Mucosa of rectum (tissue), 2 donors: ENCODE measurements around the gene CD24.

ENCODE experiments used
- H3K27ac ChIP-seq, 2 donors: one replicate each; pipeline ENCODE4 v1.7.0; 2013; ENCODE audit warnings: inconsistent platforms in 2 of 2, low read depth in 2 of 2, low read length in 2 of 2
- H3K27me3 ChIP-seq, 2 donors: one replicate each; pipeline ENCODE4 v1.7.0; 2013; ENCODE audit warnings: low read length in 2 of 2; ENCODE audit not compliant: control insufficient read depth in 2 of 2, insufficient read depth in 2 of 2
- H3K36me3 ChIP-seq, 2 donors: one replicate each; pipeline ENCODE4 v1.7.0; 2013; ENCODE audit warnings: low read length in 2 of 2; ENCODE audit not compliant: control insufficient read depth in 2 of 2, insufficient read depth in 2 of 2
- H3K4me1 ChIP-seq, 2 donors: one replicate each; pipeline ENCODE4 v1.7.0; 2013; ENCODE audit warnings: low read length in 2 of 2, mild to moderate bottlenecking in 1 of 2; ENCODE audit not compliant: control insufficient read depth in 2 of 2, insufficient read depth in 2 of 2
- H3K4me3 ChIP-seq, 2 donors: one replicate each; pipeline ENCODE4 v1.7.0; 2013; ENCODE audit warnings: low read length in 2 of 2
- H3K9ac ChIP-seq, 2 donors: one replicate each; pipeline ENCODE4 v1.7.0; 2013; ENCODE audit warnings: low read length in 2 of 2, low read depth in 1 of 2, mild to moderate bottlenecking in 1 of 2
- H3K9me3 ChIP-seq, 2 donors: one replicate each; pipeline ENCODE4 v1.7.0; 2013; ENCODE audit warnings: low read length in 2 of 2; ENCODE audit not compliant: control insufficient read depth in 2 of 2
- donor health status: healthy.
- donor health status: Normal muscosa, but diverticular disease.

CD24 gene

DNA sequence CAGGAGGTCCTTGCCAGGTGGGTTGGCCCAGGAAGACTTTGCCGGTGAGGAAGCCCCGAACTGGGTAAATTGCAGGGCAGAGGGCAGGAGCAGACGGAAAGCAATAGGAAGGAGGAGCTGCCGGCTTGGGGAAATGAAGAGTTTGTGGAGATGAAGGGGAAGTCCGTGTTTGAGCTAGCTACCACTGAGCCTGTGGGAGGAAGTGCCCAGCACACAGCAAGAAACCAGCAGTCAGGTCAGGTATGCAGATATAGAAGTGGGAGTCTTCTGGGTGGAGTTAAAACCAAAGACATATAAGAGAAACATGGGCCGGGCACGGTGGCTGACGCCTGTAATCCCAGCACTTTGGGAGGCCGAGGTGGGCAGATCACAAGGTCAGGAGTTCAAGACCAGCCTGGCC is 34.7 kb downstream of the CD24 start:
- Histone ChIP-seq H3K9me3 (no peaks in the 10 kb centered on the region), H3K27me3 (no peaks in the 10 kb centered on the region), H3K4me3 (no peak overlapping the region), H3K36me3 (no peaks in the 10 kb centered on the region), H3K4me1 (no peaks in the 10 kb centered on the region), H3K27ac (no peak overlapping the region), H3K9ac (no peak overlapping the region)

DNA sequence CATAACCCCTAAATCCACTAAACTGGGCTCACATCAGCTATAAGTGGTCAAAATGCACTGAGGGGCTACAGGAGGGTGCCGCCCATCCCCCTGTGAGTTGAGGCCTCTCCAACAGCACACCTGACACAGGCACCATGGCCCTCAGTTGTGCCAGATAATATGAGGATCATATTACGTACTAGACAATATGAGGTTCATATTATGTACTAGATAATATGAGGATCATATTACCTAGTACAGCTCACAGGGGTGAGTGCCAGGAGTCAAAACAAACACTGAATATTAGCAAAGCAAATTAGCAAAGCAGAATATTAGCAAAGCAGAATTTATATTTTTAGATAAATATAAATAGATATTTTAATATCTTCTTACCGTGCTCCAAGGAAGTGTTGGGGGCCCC is 35.3 kb downstream of the CD24 start:
- Histone ChIP-seq H3K36me3 (no peaks in the 10 kb centered on the region), H3K27ac (no peak overlapping the region), H3K4me1 (no peaks in the 10 kb centered on the region), H3K4me3 (no peak overlapping the region), H3K9ac (no peak overlapping the region), H3K9me3 (no peaks in the 10 kb centered on the region), H3K27me3 (no peaks in the 10 kb centered on the region)

GRCh38 chr6:106927531-106928398 is 46.8 kb downstream of the CD24 start:
- Histone ChIP-seq H3K27me3 (no peaks in the 10 kb centered on the region), H3K9ac (no peak overlapping the region), H3K9me3 (no peaks in the 10 kb centered on the region), H3K4me1 (peaks cover 0 to 4% of the 10 kb centered on the region in 2 donors), H3K4me3 (no peak overlapping the region), H3K27ac (no peak overlapping the region), H3K36me3 (no peaks in the 10 kb centered on the region)

GRCh38 chr6:106925948-106926347 is 48.6 kb downstream of the CD24 start:
- Histone ChIP-seq H3K9ac (no peak overlapping the region), H3K27ac (no peak overlapping the region), H3K9me3 (no peaks in the 10 kb centered on the region), H3K27me3 (no peaks in the 10 kb centered on the region), H3K4me3 (no peak overlapping the region), H3K4me1 (peaks cover 0 to 4% of the 10 kb centered on the region in 2 donors), H3K36me3 (no peaks in the 10 kb centered on the region)

DNA sequence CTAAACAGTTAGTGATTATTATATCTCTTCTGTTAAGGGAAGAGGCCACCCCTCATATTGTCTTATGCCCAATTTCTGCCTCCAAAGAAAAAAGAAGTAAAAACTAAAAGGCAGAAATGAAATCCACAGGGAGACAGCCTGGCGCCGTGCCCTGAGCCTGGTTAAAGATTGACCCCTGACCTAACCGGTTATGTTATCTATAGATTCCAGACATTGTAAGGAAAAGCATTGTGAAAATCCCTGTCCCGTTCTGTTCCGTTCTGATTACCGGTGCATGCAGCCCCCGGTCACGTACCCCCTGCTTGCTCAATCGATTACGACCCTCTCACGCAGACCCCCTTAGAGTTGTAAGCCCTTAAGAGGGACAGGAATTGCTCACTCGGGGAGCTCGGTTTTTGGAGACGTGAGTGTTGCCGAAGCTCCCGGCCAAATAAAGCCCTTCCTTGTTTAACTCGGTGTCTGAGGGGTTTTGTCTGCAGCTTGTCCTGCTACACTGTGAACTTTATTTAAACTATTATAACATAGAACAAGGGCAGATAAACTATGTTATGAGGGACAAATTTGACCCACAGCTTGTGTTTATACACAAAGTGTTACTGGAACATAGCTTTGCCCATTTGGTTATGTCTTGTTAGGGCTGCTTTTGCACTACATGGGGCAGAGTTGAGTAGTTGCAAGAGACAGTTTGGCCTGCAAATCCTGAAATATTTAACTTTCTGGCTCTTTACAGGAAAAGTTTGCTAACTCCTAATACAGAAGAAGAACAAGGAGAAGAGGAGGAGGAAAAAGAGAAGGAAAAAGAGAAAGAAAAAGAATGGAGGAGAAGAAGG is 49.6 kb downstream of the CD24 start:
- peaks cover 0 to 4% of the 10 kb centered on the region in 2 donors for H3K4me1 ChIP-seq
- peak overlapping the region; percentile 56 for H3K4me3 ChIP-seq
- no peaks in the 10 kb centered on the region for H3K36me3 ChIP-seq
- peak overlapping the region in 1 of 2 donors; percentile 40 for H3K9ac ChIP-seq
- no peaks in the 10 kb centered on the region for H3K27me3 ChIP-seq
- H3K27ac ChIP-seq: peak overlapping the region; percentile 45 to 53
- no peaks in the 10 kb centered on the region for H3K9me3 ChIP-seq

DNA sequence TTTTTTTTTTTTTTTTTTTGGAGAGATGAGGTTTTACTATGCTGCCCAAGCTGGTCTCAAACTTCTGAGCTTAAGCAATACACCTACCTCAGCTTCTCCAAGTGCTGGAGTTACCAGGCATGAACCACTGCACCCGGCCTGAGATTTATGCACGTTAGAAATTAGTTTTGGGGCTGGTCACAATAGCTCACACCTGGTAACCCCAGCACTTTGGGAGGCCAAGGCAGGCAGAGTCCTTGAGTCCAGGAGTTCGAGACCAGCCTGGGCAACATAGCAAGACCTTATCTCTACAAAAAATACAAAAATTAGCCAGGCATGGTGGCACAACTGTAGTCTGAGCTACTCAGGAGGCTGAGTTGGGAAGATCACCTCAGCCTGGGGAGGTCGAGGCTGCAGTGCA is 51.9 kb downstream of the CD24 start:
- H3K27me3 ChIP-seq: no peaks in the 10 kb centered on the region
- H3K9me3 ChIP-seq: no peaks in the 10 kb centered on the region
- H3K9ac ChIP-seq: no peak overlapping the region
- H3K4me1 ChIP-seq: peaks cover 0 to 4% of the 10 kb centered on the region in 2 donors
- H3K36me3 ChIP-seq: no peaks in the 10 kb centered on the region
- H3K27ac ChIP-seq: no peak overlapping the region
- H3K4me3 ChIP-seq: no peak overlapping the region
